ENCODE results near the gene PIK3C3.

The PIK3C3 gene

GRCh38 chr18:42004653-42005052 lies 49.6 kb downstream of the PIK3C3 start:
- H3K36me3 ChIP-seq (ENCODE audit: control insufficient read depth in 2 of 2, insufficient read depth in 1 of 2, low read length in 2 of 2), result peaks cover 28 to 38% of the 10 kb centered on the region in 2 experiments; a peak in 2 of 3 replicates

More at GRCh38 chr18:42004653-42005052, 49.6 kb downstream of the PIK3C3 start:
- CTCF ChIA-PET, result interaction anchor here (0.6 kb wide), 1 partner anchor 45 kb away, joined by 3 read pairs; no protein-coding TSS in a partner anchor
- Histone ChIP-seq H3K4me1 (ENCODE audit: control insufficient read depth, insufficient read depth, low read length) (no peaks in the 10 kb centered on the region; the same call in 1 of the 2 replicates), H3K27ac (ENCODE audit: extremely low read depth, low read depth, low read length) (no peak overlapping the region), H3K4me3 (ENCODE audit: low read depth, low read length) (no peak overlapping the region), H3K9me3 (ENCODE audit: control insufficient read depth, insufficient read depth, low read depth, low read length) (no peaks in the 10 kb centered on the region)
- POLR2A ChIA-PET, result no interaction called here
- TF ChIP-seq ZSCAN4 (tag by site-specific recombination; IDR thresholded peaks at IDR 0.05) (no peak), ZNF350 (tag by site-specific recombination; IDR thresholded peaks at IDR 0.05) (no peak), ZNF549 (tag by site-specific recombination; IDR thresholded peaks at IDR 0.05) (no peak), ZNF785 (tag by site-specific recombination; IDR thresholded peaks at IDR 0.05) (no peak), ZNF639 (tag by site-specific recombination; IDR thresholded peaks at IDR 0.05) (no peak), ZNF530 (tag by site-specific recombination; IDR thresholded peaks at IDR 0.05; ENCODE audit: low read depth) (no peak), ZNF561 (tag by site-specific recombination; IDR thresholded peaks at IDR 0.05; ENCODE audit: borderline replicate concordance) (no peak), ZNF501 (tag by site-specific recombination; IDR thresholded peaks at IDR 0.05) (no peak), CTCF (tag by site-specific recombination; IDR thresholded peaks at IDR 0.05) (no peak), ZSCAN5A (tag by site-specific recombination; IDR thresholded peaks at IDR 0.05) (no peak), KLF7 (tag by site-specific recombination; IDR thresholded peaks at IDR 0.05; ENCODE audit: borderline replicate concordance) (no peak), GLIS1 (tag by site-specific recombination; IDR thresholded peaks at IDR 0.05) (no peak), ZNF449 (tag by site-specific recombination; IDR thresholded peaks at IDR 0.05) (no peak), HOXC10 (CRISPR knock-in tag; IDR thresholded peaks at IDR 0.05) (no peak), ZNF548 (tag by site-specific recombination; IDR thresholded peaks at IDR 0.05) (no peak), KLF17 (tag by site-specific recombination; IDR thresholded peaks at IDR 0.05) (no peak), ZNF362 (tag by site-specific recombination; IDR thresholded peaks at IDR 0.05) (no peak)
